ENCODE measurements around the gene WTIP.

- TF ChIP-seq CTCF (conservative IDR thresholded peaks at IDR 0.05; ENCODE audit: low read depth, low read length) (no peak), EZH2 (IDR thresholded peaks at IDR 0.05; ENCODE audit: borderline replicate concordance, low read depth, low read length, poor library complexity, severe bottlenecking) (no peak)
These were observed 13.0 kb downstream of the WTIP start for GRCh38 chr19:34494601-34495000.

Measured in A673 (cell line).